Osteoblast (primary cell): ENCODE measurements around the gene MALAT1. TPM values are rescaled to one million over a fixed set of nuclear protein-coding genes. Genes with fewer than 3 reads are reported as not detected.
A peak's percentile ranks its signal among the peaks of the same experiment; 100 is the strongest.

Experiments
- DNase-seq: peaks from one replicate; pipeline ENCODE4 v3.0.0; 2011; ENCODE audit warnings: low spot score, mixed read lengths; ENCODE audit not compliant: insufficient read length; ENCODE audit errors: missing footprints
- H2AFZ ChIP-seq: 2 replicates; pipeline ENCODE4 v1.6.0; 2011; ENCODE audit warnings: mild to moderate bottlenecking, low read length
- H3K27ac ChIP-seq: 2 replicates; pipeline ENCODE4 v1.5.1; 2011; ENCODE audit warnings: mild to moderate bottlenecking, low read depth, low read length, moderate library complexity
- H3K27me3 ChIP-seq: 2 replicates; pipeline ENCODE4 v1.6.0; 2012; ENCODE audit warnings: mild to moderate bottlenecking, control low read depth, inconsistent platforms, low read length, moderate library complexity; ENCODE audit not compliant: insufficient read depth
- H3K36me3 ChIP-seq: 2 replicates; pipeline ENCODE4 v1.5.1; 2011; ENCODE audit warnings: mild to moderate bottlenecking, low read length, control low read depth, moderate library complexity; ENCODE audit not compliant: insufficient read depth
- H3K4me1 ChIP-seq: 2 replicates; pipeline ENCODE4 v1.5.1; 2011; ENCODE audit warnings: mild to moderate bottlenecking, low read length, control low read depth, moderate library complexity; ENCODE audit not compliant: insufficient read depth
- H3K4me2 ChIP-seq: 2 replicates; pipeline ENCODE4 v1.6.0; 2011; ENCODE audit warnings: mild to moderate bottlenecking, low read length; ENCODE audit not compliant: insufficient read depth
- H3K4me3 ChIP-seq: fragments of 200-600 bp; sonication (generic); 3 replicates; pipeline ENCODE4 v1.5.1; 2012; ENCODE audit warnings: mild to moderate bottlenecking, low read length, inconsistent platforms; ENCODE audit not compliant: insufficient read depth
- H3K79me2 ChIP-seq: 2 replicates; pipeline ENCODE4 v1.6.0; 2012; ENCODE audit warnings: mild to moderate bottlenecking, low read length, control low read depth, inconsistent platforms; ENCODE audit not compliant: insufficient read depth
- H3K9me3 ChIP-seq: 2 replicates; pipeline ENCODE4 v1.5.1; 2011; ENCODE audit warnings: low read depth, low read length, control low read depth
- H4K20me1 ChIP-seq: 2 replicates; pipeline ENCODE4 v1.6.0; 2012; ENCODE audit warnings: mild to moderate bottlenecking, low read length, control low read depth; ENCODE audit not compliant: insufficient read depth
- CTCF ChIP-seq: IDR thresholded peaks from 2 replicates; pipeline ENCODE4 v1.5.1; 2011; ENCODE audit warnings: mild to moderate bottlenecking, low read depth, low read length, moderate library complexity; ENCODE audit errors: extremely low read depth
- total RNA-seq: library from RNA; depleted of rRNA; stranded (reverse); fragments of >200 nt; gene quantifications from 2 replicates; pipeline ENCODE4 v1.2.3, GENCODE V29; 2012

Gene MALAT1
- total RNA-seq, 1 donor: 19,002 TPM

- Histone ChIP-seq H3K36me3 (peaks cover 40% of the 10 kb centered on the region), H3K4me3 (no peak overlapping the region)
Observed at GRCh38 chr11:65553301-65554001, 54.6 kb downstream of the MALAT1 start.

GRCh38 chr11:65554057-65554818 lies 55.4 kb downstream of the MALAT1 start:
- no peak overlapping the region for H3K4me2 ChIP-seq
- H3K27ac ChIP-seq: peak overlapping the region; percentile 73
- no peak overlapping the region for H3K4me3 ChIP-seq
- peaks cover 26% of the 10 kb centered on the region for H3K4me1 ChIP-seq
- no peak overlapping the region for H2AFZ ChIP-seq
- H4K20me1 ChIP-seq: peaks cover 36% of the 10 kb centered on the region
- H3K79me2 ChIP-seq: peaks cover 41% of the 10 kb centered on the region
- no peaks in the 10 kb centered on the region for H3K27me3 ChIP-seq
- no peak for DNase-seq
- H3K9me3 ChIP-seq: no peaks in the 10 kb centered on the region
- no peak for TF ChIP-seq CTCF
- peaks cover 32% of the 10 kb centered on the region for H3K36me3 ChIP-seq

More at GRCh38 chr11:65553301-65554001, 54.6 kb downstream of the MALAT1 start:
- no peak for DNase-seq
- no peak for TF ChIP-seq CTCF
- Histone ChIP-seq H3K4me2 (no peak overlapping the region), H4K20me1 (peaks cover 38% of the 10 kb centered on the region), H3K27me3 (no peaks in the 10 kb centered on the region), H3K4me1 (peaks cover 18% of the 10 kb centered on the region), H3K27ac (no peak overlapping the region), H2AFZ (no peak overlapping the region), H3K9me3 (no peaks in the 10 kb centered on the region), H3K79me2 (peaks cover 41% of the 10 kb centered on the region)

- TF ChIP-seq CTCF: no peak
- no peak for DNase-seq
- H2AFZ ChIP-seq: no peak overlapping the region
- peak overlapping the region; percentile 82 for H3K4me3 ChIP-seq
- H3K27me3 ChIP-seq: no peaks in the 10 kb centered on the region
- no peaks in the 10 kb centered on the region for H3K9me3 ChIP-seq
- H3K27ac ChIP-seq: peak overlapping the region; percentile 73
- H4K20me1 ChIP-seq: peaks cover 36% of the 10 kb centered on the region
- peaks cover 41% of the 10 kb centered on the region for H3K79me2 ChIP-seq
- peaks cover 33% of the 10 kb centered on the region for H3K4me1 ChIP-seq
- H3K4me2 ChIP-seq: peak overlapping the region; percentile 84
- H3K36me3 ChIP-seq: peaks cover 28% of the 10 kb centered on the region
Observed at GRCh38 chr11:65554842-65555430, 56.1 kb downstream of the MALAT1 start.
